PFSK-1 (cell line): Measurements from ENCODE around the gene DLX4.

ENCODE experiments used
- FOXP2 ChIP-seq: optimal IDR thresholded peaks from 2 replicates; pipeline ENCODE3; 2011; ENCODE audit warnings: borderline replicate concordance, control low read depth, inconsistent platforms; ENCODE audit not compliant: insufficient read depth; ENCODE audit errors: extremely low read length, extremely low read depth
- POLR2AphosphoS5 ChIP-seq: IDR thresholded peaks from 2 replicates; pipeline ENCODE4 v1.6.1; 2012; ENCODE audit warnings: low read depth, mild to moderate bottlenecking, control low read depth, low read length, moderate library complexity
- REST ChIP-seq, 2 experiments: IDR thresholded peaks; 2 replicates each; pipeline versions ENCODE4 v1.6.1 to v1.8.0; 2011 to 2012; ENCODE audit warnings: low read depth in 2 of 2, low read length in 2 of 2, control low read depth in 1 of 2, inconsistent platforms in 1 of 2, mild to moderate bottlenecking in 1 of 2, moderate library complexity in 1 of 2; ENCODE audit not compliant: insufficient read depth in 1 of 2
- SIN3A ChIP-seq: IDR thresholded peaks from 2 replicates; pipeline ENCODE4 v1.6.1; 2012; ENCODE audit warnings: mild to moderate bottlenecking, low read length, moderate library complexity, borderline replicate concordance; ENCODE audit not compliant: insufficient read depth
- TAF1 ChIP-seq: IDR thresholded peaks from 2 replicates; pipeline ENCODE4 v1.6.1; 2012; ENCODE audit warnings: low read length, control low read depth, borderline replicate concordance; ENCODE audit not compliant: insufficient read depth

DNA sequence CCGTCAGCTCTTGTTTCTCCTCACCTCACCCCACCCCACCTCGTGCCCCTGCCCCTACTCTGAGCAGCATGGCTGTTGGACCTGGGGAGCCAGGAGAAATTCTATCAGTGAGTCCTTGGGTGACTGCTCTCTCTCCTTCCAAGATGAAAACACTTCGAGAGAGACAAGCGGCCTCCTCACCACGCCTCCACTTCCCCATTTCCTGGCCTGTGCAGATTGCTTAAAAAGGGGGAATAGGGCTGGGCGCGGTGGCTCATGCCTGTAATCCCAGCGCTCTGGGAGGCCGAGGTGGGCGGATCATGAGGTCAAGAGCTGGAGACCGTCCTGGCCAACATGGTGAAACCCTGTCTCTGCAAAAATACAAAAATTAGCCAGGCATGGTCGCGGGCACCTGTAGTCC is 9.5 kb downstream of the DLX4 start:
- no peak for TF ChIP-seq TAF1
- TF ChIP-seq POLR2AphosphoS5: no peak
- TF ChIP-seq SIN3A: no peak
- TF ChIP-seq REST (IDR thresholded peaks at IDR 0.05; ENCODE audit: insufficient read depth in 1 of 2, low read depth in 2 of 2, low read length in 2 of 2): no peak
- TF ChIP-seq FOXP2: no peak
